ENCODE data around the gene UBL4A. TPM values are rescaled to one million over a fixed set of nuclear protein-coding genes. Genes with fewer than 3 reads are reported as not detected.
A peak's percentile ranks its signal among the peaks of the same experiment; 100 is the strongest.

The UBL4A gene
- total RNA-seq, 1 experiment from 2014 or later, result 37.4 TPM

GRCh38 chrX:154458954-154459778, 27.2 kb downstream of the UBL4A start:
- Histone ChIP-seq H3K4me1 (ENCODE audit: control insufficient read depth in 1 of 2, insufficient read depth in 2 of 2, low read length in 2 of 2) (peaks cover 7 to 12% of the 10 kb centered on the region in 2 experiments; a peak in 1 of 4 replicates), H3K9ac (ENCODE audit: low read length) (peak overlapping the region; percentile 66), H3K9me3 (ENCODE audit: control insufficient read depth in 1 of 2, insufficient read depth in 1 of 2, low read depth in 1 of 2, low read length in 2 of 2) (no peaks in the 10 kb centered on the region), H3K79me2 (ENCODE audit: insufficient read depth, low read length) (peaks cover 24% of the 10 kb centered on the region), H3K27ac (ENCODE audit: low read depth, low read length) (peak overlapping the region; percentile 80; the same call in 1 of the 2 replicates), H3K4me2 (ENCODE audit: low read length) (peak overlapping the region; percentile 75), H2AFZ (ENCODE audit: low read depth, low read length, poor library complexity, severe bottlenecking) (no peak overlapping the region), H3K27me3 (ENCODE audit: insufficient read depth, low read length) (no peaks in the 10 kb centered on the region), H3K36me3 (ENCODE audit: control insufficient read depth in 1 of 2, insufficient read depth in 2 of 2, low read length in 2 of 2) (peaks cover 0 to 2% of the 10 kb centered on the region in 2 experiments; a peak in 1 of 4 replicates), H3K4me3 (replicated peaks in 1 of 2; ENCODE audit: low read depth in 1 of 2, low read length in 2 of 2) (peak overlapping the region; percentile 66 to 68), H4K20me1 (ENCODE audit: insufficient read depth) (no peaks in the 10 kb centered on the region), H3K9me2 (ENCODE audit: insufficient read depth) (no peaks in the 10 kb centered on the region)
- TF ChIP-seq POLR2A (IDR thresholded peaks at IDR 0.05; ENCODE audit: borderline replicate concordance, extremely low read depth, insufficient read depth, insufficient read length) (no peak), CBX3 (IDR thresholded peaks at IDR 0.05; ENCODE audit: low read depth) (no peak), TCF7L2 (IDR thresholded peaks at IDR 0.05; ENCODE audit: borderline replicate concordance, extremely low read depth, insufficient read depth, insufficient read length) (no peak), EGR1 (IDR thresholded peaks at IDR 0.05; ENCODE audit: low read depth) (no peak), ZBTB33 (IDR thresholded peaks at IDR 0.05; ENCODE audit: extremely low read depth, insufficient replicate concordance, low read length) (no peak), MAX (IDR thresholded peaks at IDR 0.05) (no peak), POLR2AphosphoS5 (IDR thresholded peaks at IDR 0.05; ENCODE audit: low read depth, low read length) (no peak), FOSL1 (IDR thresholded peaks at IDR 0.05; ENCODE audit: low read depth) (no peak), EZH2 (IDR thresholded peaks at IDR 0.05) (no peak), ELF1 (IDR thresholded peaks at IDR 0.05; ENCODE audit: borderline replicate concordance, low read depth) (no peak), SP1 (IDR thresholded peaks at IDR 0.05; ENCODE audit: low read depth) (no peak)
- TF ChIP-seq, protein P1, sequence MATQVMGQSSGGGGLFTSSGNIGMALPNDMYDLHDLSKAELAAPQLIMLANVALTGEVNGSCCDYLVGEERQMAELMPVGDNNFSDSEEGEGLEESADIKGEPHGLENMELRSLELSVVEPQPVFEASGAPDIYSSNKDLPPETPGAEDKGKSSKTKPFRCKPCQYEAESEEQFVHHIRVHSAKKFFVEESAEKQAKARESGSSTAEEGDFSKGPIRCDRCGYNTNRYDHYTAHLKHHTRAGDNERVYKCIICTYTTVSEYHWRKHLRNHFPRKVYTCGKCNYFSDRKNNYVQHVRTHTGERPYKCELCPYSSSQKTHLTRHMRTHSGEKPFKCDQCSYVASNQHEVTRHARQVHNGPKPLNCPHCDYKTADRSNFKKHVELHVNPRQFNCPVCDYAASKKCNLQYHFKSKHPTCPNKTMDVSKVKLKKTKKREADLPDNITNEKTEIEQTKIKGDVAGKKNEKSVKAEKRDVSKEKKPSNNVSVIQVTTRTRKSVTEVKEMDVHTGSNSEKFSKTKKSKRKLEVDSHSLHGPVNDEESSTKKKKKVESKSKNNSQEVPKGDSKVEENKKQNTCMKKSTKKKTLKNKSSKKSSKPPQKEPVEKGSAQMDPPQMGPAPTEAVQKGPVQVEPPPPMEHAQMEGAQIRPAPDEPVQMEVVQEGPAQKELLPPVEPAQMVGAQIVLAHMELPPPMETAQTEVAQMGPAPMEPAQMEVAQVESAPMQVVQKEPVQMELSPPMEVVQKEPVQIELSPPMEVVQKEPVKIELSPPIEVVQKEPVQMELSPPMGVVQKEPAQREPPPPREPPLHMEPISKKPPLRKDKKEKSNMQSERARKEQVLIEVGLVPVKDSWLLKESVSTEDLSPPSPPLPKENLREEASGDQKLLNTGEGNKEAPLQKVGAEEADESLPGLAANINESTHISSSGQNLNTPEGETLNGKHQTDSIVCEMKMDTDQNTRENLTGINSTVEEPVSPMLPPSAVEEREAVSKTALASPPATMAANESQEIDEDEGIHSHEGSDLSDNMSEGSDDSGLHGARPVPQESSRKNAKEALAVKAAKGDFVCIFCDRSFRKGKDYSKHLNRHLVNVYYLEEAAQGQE (IDR thresholded peaks at IDR 0.05; ENCODE audit: low read depth), result no peak
- intact Hi-C loops (cut with micrococcal nuclease), result no loop called here
- ATAC-seq (peak; percentile 69), DNase-seq (ENCODE audit: low read depth, low spot score) (no peak)
- no TSS peak for BruUV-seq (replicated peaks)
- ChIA-PET CTCF (no interaction called here), POLR2A (interaction anchor here (0.8 to 1.0 kb wide), 2 partner anchors 61 to 88 kb away, joined by 3 read pairs; partner anchors contain the start of gene RPL10), RAD21 (ENCODE audit: low non-redundant PET in 1 of 2, low total read pairs in 2 of 2, uncharacterized antibody in 2 of 2, unreplicated experiment in 2 of 2) (no interaction called here)
